A673 (cell line): ENCODE measurements around the gene UQCRHL.

Experiments
- EZH2 ChIP-seq: fragments of 200-600 bp; sonication (generic); IDR thresholded peaks from 2 replicates; pipeline ENCODE4 v1.6.1; 2017; ENCODE audit warnings: borderline replicate concordance, low read depth, mild to moderate bottlenecking, mixed read lengths, antibody characterized with exemption, low read length; ENCODE audit not compliant: poor library complexity, severe bottlenecking
- TF ChIP-seq, protein P1 (sequence below): fragments of 300-800, 200-600 bp; sonication (generic); conservative IDR thresholded peaks from 2 replicates; pipeline ENCODE4 v1.5.1; 2017; ENCODE audit warnings: low read depth, mild to moderate bottlenecking, antibody characterized with exemption, low read length, moderate library complexity, mixed read lengths

DNA sequence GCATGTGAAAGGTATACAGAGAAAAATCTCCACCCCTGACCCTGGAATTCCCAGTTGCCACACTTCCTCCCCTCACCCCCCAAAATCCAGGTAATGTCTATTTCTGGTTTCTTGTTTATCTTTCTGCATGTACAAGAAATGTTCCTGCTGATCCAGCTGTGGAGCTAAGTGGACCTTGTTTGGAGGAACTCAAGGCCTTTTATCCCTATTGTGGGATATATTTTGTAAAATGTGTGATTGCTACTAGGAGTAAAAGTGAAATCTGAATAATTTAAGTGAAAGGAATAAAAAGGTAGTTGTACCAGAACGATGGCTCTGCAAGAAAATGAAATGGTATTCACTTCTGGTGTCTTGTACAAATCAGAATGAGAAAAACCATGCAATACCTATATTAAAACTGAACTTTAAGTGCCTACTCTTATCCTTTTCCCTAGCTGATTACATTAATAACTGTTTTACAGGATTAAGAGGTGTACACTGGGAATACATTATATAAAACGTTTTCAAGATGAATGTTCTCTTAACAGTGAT lies 43.1 kb upstream of the UQCRHL start:
- TF ChIP-seq, protein P1, sequence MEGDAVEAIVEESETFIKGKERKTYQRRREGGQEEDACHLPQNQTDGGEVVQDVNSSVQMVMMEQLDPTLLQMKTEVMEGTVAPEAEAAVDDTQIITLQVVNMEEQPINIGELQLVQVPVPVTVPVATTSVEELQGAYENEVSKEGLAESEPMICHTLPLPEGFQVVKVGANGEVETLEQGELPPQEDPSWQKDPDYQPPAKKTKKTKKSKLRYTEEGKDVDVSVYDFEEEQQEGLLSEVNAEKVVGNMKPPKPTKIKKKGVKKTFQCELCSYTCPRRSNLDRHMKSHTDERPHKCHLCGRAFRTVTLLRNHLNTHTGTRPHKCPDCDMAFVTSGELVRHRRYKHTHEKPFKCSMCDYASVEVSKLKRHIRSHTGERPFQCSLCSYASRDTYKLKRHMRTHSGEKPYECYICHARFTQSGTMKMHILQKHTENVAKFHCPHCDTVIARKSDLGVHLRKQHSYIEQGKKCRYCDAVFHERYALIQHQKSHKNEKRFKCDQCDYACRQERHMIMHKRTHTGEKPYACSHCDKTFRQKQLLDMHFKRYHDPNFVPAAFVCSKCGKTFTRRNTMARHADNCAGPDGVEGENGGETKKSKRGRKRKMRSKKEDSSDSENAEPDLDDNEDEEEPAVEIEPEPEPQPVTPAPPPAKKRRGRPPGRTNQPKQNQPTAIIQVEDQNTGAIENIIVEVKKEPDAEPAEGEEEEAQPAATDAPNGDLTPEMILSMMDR, result no peak
- no peak for TF ChIP-seq EZH2
